ENCODE results near the gene ZBED1. TPM values are rescaled to one million over a fixed set of nuclear protein-coding genes. Genes with fewer than 3 reads are reported as not detected.

ZBED1 gene
- total RNA-seq, 4 donors from 2014 or later = 42.4 to 76.4 (median 56.5) TPM

DNA sequence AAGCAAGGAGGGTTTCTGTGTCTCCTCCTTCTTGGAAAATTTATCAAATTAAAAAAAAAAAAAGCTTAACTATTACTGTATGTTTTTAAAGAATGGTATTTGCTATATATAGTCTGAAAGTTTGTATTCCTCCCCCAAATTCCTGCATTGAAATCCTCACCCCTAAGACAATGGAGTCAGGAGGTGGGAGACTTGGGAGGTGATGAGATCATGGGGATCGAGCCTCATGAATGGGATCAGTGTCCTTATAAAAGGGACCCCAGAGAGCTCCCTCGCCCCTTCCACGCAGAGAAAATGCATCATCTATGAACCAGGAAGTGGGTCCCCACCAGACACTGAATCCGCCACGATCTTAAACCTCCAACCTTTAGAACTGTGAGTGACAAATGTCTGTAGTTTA, 50.1 kb downstream of the ZBED1 start:
- intact Hi-C loops (cut with DNase I; ENCODE audit: low total_unique reads) = no loop called here
- TF ChIP-seq, protein P1, sequence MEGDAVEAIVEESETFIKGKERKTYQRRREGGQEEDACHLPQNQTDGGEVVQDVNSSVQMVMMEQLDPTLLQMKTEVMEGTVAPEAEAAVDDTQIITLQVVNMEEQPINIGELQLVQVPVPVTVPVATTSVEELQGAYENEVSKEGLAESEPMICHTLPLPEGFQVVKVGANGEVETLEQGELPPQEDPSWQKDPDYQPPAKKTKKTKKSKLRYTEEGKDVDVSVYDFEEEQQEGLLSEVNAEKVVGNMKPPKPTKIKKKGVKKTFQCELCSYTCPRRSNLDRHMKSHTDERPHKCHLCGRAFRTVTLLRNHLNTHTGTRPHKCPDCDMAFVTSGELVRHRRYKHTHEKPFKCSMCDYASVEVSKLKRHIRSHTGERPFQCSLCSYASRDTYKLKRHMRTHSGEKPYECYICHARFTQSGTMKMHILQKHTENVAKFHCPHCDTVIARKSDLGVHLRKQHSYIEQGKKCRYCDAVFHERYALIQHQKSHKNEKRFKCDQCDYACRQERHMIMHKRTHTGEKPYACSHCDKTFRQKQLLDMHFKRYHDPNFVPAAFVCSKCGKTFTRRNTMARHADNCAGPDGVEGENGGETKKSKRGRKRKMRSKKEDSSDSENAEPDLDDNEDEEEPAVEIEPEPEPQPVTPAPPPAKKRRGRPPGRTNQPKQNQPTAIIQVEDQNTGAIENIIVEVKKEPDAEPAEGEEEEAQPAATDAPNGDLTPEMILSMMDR (IDR thresholded peaks at IDR 0.05) = no peak
- no peak for TF ChIP-seq POLR2A (IDR thresholded peaks at IDR 0.05)
- 69 to 81% methylated on average over 5 of the region's 5 CpGs for WGBS, 2 donors
- no peak for DNase-seq (ENCODE audit: low spot score in 2 of 2)
- no peak overlapping the region for H3K4me3 ChIP-seq (ENCODE audit: low read depth, poor library complexity, severe bottlenecking)

GRCh38 chrX:2449135-2449886, 51.5 kb downstream of the ZBED1 start:
- intact Hi-C loops (cut with DNase I; ENCODE audit: low total_unique reads) = no loop called here
- no peak for DNase-seq (ENCODE audit: low spot score in 2 of 2)
- 93 to 95% methylated on average over 13 of the region's 13 CpGs for WGBS, 2 donors
- no peak overlapping the region for H3K4me3 ChIP-seq (ENCODE audit: low read depth, poor library complexity, severe bottlenecking)
- no peak for TF ChIP-seq POLR2A (IDR thresholded peaks at IDR 0.05)
- TF ChIP-seq, protein P1 (IDR thresholded peaks at IDR 0.05) = no peak

GRCh38 chrX:2447484-2447883, 53.3 kb downstream of the ZBED1 start:
- intact Hi-C loops (cut with DNase I; ENCODE audit: low total_unique reads) = no loop called here
- no peak for DNase-seq (ENCODE audit: low spot score in 2 of 2)
- TF ChIP-seq, protein P1 (IDR thresholded peaks at IDR 0.05) = no peak
- TF ChIP-seq POLR2A (IDR thresholded peaks at IDR 0.05) = no peak
- H3K4me3 ChIP-seq (ENCODE audit: low read depth, poor library complexity, severe bottlenecking) = no peak overlapping the region
- WGBS, 2 donors = 76 to 100% methylated on average over 2 of the region's 2 CpGs

GRCh38 chrX:2446815-2447214, 54.0 kb downstream of the ZBED1 start:
- 94 to 98% methylated on average over 14 of the region's 14 CpGs for WGBS, 2 donors
- intact Hi-C loops (cut with DNase I; ENCODE audit: low total_unique reads) = no loop called here
- H3K4me3 ChIP-seq (ENCODE audit: low read depth, poor library complexity, severe bottlenecking) = no peak overlapping the region

GRCh38 chrX:2445662-2446623, 54.8 kb downstream of the ZBED1 start:
- no peak overlapping the region for H3K4me3 ChIP-seq (ENCODE audit: low read depth, poor library complexity, severe bottlenecking)
- intact Hi-C loops (cut with DNase I; ENCODE audit: low total_unique reads) = no loop called here
- no peak for TF ChIP-seq POLR2A (IDR thresholded peaks at IDR 0.05)
- DNase-seq (ENCODE audit: low spot score in 2 of 2) = no peak
- 94 to 96% methylated on average over 29 to 31 of the region's 31 CpGs for WGBS, 2 donors

More at GRCh38 chrX:2446815-2447214, 54.0 kb downstream of the ZBED1 start:
- TF ChIP-seq, protein P1 (IDR thresholded peaks at IDR 0.05) = no peak
- TF ChIP-seq POLR2A (IDR thresholded peaks at IDR 0.05) = no peak
- no peak for DNase-seq (ENCODE audit: low spot score in 2 of 2)

DNA sequence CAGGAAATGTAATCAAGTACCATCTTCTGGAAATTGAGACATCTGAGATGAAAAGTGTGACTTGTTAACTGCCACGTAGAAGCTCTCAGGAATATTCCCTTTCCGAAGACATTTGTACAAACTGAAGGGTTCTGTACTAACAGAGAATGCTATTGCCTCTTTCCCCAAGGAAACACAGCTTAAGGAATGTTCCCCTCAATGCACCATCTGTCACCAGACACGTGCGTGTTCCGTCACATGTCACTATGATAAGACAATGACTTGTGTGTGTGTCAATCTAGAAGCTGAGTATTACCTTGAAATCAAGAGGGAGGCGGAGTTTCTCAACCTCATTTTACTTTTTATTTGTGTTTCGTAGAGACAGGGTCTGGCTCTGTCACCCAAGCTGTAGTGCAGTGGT, 58.1 kb downstream of the ZBED1 start:
- peak in 1 of 2 donors; percentile 5 for DNase-seq (ENCODE audit: low spot score in 2 of 2)
- intact Hi-C loops (cut with DNase I; ENCODE audit: low total_unique reads) = no loop called here
- TF ChIP-seq, protein P1 (IDR thresholded peaks at IDR 0.05) = no peak
- no peak for TF ChIP-seq POLR2A (IDR thresholded peaks at IDR 0.05)
- H3K4me3 ChIP-seq (ENCODE audit: low read depth, poor library complexity, severe bottlenecking) = no peak overlapping the region
- WGBS, 2 donors = 84 to 91% methylated on average over 7 of the region's 7 CpGs

Measured in lower leg skin (tissue), 4 donors.